Measurements from ENCODE around the gene XPC. TPM values are rescaled to one million over a fixed set of nuclear protein-coding genes. Genes with fewer than 3 reads are reported as not detected.

The XPC gene
- total RNA-seq, 2 experiments from 2014 or later: 22.7 to 38.6 TPM

DNA sequence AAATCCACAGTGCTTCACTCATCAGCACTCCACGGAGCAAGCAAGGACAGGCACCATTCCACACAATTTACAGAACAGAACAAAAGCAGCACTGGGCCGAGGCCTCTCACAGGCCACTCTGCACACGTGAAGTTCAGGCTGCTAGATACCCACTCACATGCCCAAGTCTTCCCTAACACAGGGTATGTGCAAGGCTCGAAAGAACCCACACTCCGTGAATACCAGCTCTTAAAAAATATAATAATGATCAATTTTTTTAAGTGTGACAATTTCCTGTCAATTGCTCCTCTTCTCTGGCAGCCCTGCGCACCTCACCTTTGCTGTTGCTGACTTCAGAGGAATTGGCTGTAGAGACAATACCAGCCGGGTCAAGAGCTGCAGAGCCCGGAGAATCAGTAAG, 19.0 kb downstream of the XPC start:
- Histone ChIP-seq H3K9me3 (ENCODE audit: low read length) (peaks cover 20% of the 10 kb centered on the region), H3K79me2 (ENCODE audit: insufficient read depth, low read depth, low read length) (no peaks in the 10 kb centered on the region), H3K27ac (ENCODE audit: low read depth, low read length, poor library complexity, severe bottlenecking) (no peak overlapping the region), H3K4me1 (ENCODE audit: insufficient read depth, low read length, poor library complexity, severe bottlenecking) (no peaks in the 10 kb centered on the region), H3K4me3 (ENCODE audit: low read depth, low read length, poor library complexity, severe bottlenecking) (no peak overlapping the region), H3K36me3 (ENCODE audit: insufficient read depth, low read length) (peaks cover 95% of the 10 kb centered on the region), H4K20me1 (ENCODE audit: insufficient read depth, low read length) (no peaks in the 10 kb centered on the region), H3K4me2 (ENCODE audit: low read length) (no peak overlapping the region), H2AFZ (ENCODE audit: low read length) (no peak overlapping the region), H3K9me2 (ENCODE audit: insufficient read depth, low read length) (no peaks in the 10 kb centered on the region)
- TF ChIP-seq EZH2phosphoT487 (IDR thresholded peaks at IDR 0.05; ENCODE audit: borderline replicate concordance, low read depth, low read length): no peak
- TF ChIP-seq, protein P1, sequence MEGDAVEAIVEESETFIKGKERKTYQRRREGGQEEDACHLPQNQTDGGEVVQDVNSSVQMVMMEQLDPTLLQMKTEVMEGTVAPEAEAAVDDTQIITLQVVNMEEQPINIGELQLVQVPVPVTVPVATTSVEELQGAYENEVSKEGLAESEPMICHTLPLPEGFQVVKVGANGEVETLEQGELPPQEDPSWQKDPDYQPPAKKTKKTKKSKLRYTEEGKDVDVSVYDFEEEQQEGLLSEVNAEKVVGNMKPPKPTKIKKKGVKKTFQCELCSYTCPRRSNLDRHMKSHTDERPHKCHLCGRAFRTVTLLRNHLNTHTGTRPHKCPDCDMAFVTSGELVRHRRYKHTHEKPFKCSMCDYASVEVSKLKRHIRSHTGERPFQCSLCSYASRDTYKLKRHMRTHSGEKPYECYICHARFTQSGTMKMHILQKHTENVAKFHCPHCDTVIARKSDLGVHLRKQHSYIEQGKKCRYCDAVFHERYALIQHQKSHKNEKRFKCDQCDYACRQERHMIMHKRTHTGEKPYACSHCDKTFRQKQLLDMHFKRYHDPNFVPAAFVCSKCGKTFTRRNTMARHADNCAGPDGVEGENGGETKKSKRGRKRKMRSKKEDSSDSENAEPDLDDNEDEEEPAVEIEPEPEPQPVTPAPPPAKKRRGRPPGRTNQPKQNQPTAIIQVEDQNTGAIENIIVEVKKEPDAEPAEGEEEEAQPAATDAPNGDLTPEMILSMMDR (conservative IDR thresholded peaks at IDR 0.05; ENCODE audit: low read length): no peak
- ChIA-PET CTCF (ENCODE audit: unreplicated experiment) (interaction anchor here (1.1 kb wide), 1 partner anchor 220 kb away, joined by 3 read pairs; no protein-coding TSS in a partner anchor), POLR2A (no interaction called here)
- no peak for DNase-seq (ENCODE audit: low spot score)
- no TSS peak for BruUV-seq (replicated peaks)
- intact Hi-C loops (cut with micrococcal nuclease; ENCODE audit: unreplicated experiment): no loop called here

GRCh38 chr3:14158370-14158769, 20.0 kb downstream of the XPC start:
- H3K4me1 ChIP-seq (ENCODE audit: insufficient read depth, low read length, poor library complexity, severe bottlenecking): no peaks in the 10 kb centered on the region
- H3K9me2 ChIP-seq (ENCODE audit: insufficient read depth, low read length): no peaks in the 10 kb centered on the region
- H3K79me2 ChIP-seq (ENCODE audit: insufficient read depth, low read depth, low read length): no peaks in the 10 kb centered on the region
- no TSS peak for BruUV-seq (replicated peaks)
- ChIA-PET CTCF (ENCODE audit: unreplicated experiment) (interaction anchor here (1.1 kb wide), 1 partner anchor 221 kb away, joined by 3 read pairs; no protein-coding TSS in a partner anchor), POLR2A (interaction anchor here (0.9 kb wide), 1 partner anchor 16 kb away, joined by 3 read pairs; no protein-coding TSS in a partner anchor)
- intact Hi-C loops (cut with micrococcal nuclease; ENCODE audit: unreplicated experiment): no loop called here
- peaks cover 20% of the 10 kb centered on the region for H3K9me3 ChIP-seq (ENCODE audit: low read length)
- H3K27ac ChIP-seq (ENCODE audit: low read depth, low read length, poor library complexity, severe bottlenecking): no peak overlapping the region
- TF ChIP-seq, protein P1 (conservative IDR thresholded peaks at IDR 0.05; ENCODE audit: low read length): no peak
- TF ChIP-seq EZH2phosphoT487 (IDR thresholded peaks at IDR 0.05; ENCODE audit: borderline replicate concordance, low read depth, low read length): no peak
- no peak overlapping the region for H2AFZ ChIP-seq (ENCODE audit: low read length)
- H4K20me1 ChIP-seq (ENCODE audit: insufficient read depth, low read length): no peaks in the 10 kb centered on the region
- H3K4me2 ChIP-seq (ENCODE audit: low read length): no peak overlapping the region
- no peak overlapping the region for H3K4me3 ChIP-seq (ENCODE audit: low read depth, low read length, poor library complexity, severe bottlenecking)
- no peak for DNase-seq (ENCODE audit: low spot score)
- peaks cover 95% of the 10 kb centered on the region for H3K36me3 ChIP-seq (ENCODE audit: insufficient read depth, low read length)

DNA sequence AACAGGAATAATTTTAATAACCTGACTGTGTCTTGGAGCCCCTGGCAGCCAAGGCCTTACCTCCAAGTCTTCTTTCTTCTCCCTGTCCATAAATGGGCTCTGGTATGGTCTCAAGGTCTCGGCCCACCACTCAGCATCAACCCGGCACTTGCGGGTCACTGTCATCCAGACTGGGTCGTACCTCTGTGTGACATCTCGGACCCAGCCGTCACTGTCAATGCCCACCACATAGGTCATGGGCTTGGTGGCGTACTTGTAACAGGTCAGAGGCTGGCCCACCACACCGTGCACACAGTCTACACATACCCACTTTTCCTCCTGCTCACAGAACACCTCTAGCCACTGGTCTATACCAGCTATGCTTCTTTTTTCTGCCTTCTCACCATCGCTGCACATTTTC, 20.4 kb downstream of the XPC start:
- H3K36me3 ChIP-seq (ENCODE audit: insufficient read depth, low read length): peaks cover 95% of the 10 kb centered on the region
- BruUV-seq (replicated peaks): no TSS peak
- CTCF ChIA-PET (ENCODE audit: unreplicated experiment): interaction anchor here (1.1 kb wide), 1 partner anchor 221 kb away, joined by 3 read pairs; no protein-coding TSS in a partner anchor

More for the DNA sequence above, 20.4 kb downstream of the XPC start:
- H3K27ac ChIP-seq (ENCODE audit: low read depth, low read length, poor library complexity, severe bottlenecking): no peak overlapping the region
- TF ChIP-seq, protein P1 (conservative IDR thresholded peaks at IDR 0.05; ENCODE audit: low read length): no peak
- no peak for TF ChIP-seq EZH2phosphoT487 (IDR thresholded peaks at IDR 0.05; ENCODE audit: borderline replicate concordance, low read depth, low read length)
- no peak overlapping the region for H3K4me2 ChIP-seq (ENCODE audit: low read length)
- H3K9me2 ChIP-seq (ENCODE audit: insufficient read depth, low read length): no peaks in the 10 kb centered on the region
- no peak for DNase-seq (ENCODE audit: low spot score)
- peaks cover 20% of the 10 kb centered on the region for H3K9me3 ChIP-seq (ENCODE audit: low read length)
- POLR2A ChIA-PET: no interaction called here
- H3K4me3 ChIP-seq (ENCODE audit: low read depth, low read length, poor library complexity, severe bottlenecking): no peak overlapping the region
- H4K20me1 ChIP-seq (ENCODE audit: insufficient read depth, low read length): no peaks in the 10 kb centered on the region
- intact Hi-C loops (cut with micrococcal nuclease; ENCODE audit: unreplicated experiment): no loop called here
- H3K79me2 ChIP-seq (ENCODE audit: insufficient read depth, low read depth, low read length): no peaks in the 10 kb centered on the region
- H2AFZ ChIP-seq (ENCODE audit: low read length): no peak overlapping the region
- no peaks in the 10 kb centered on the region for H3K4me1 ChIP-seq (ENCODE audit: insufficient read depth, low read length, poor library complexity, severe bottlenecking)

Measured in OCI-LY7 (cell line).